ENCODE measurements around the gene KRTAP2-3.
"Not testable (repeated sequence)": the region's sequence is repeated elsewhere in the genome, so short reads cannot be mapped to it uniquely, and the experiment has no call there.

Gene KRTAP2-3

GRCh38 chr17:41052566-41052965 is 7.3 kb downstream of the KRTAP2-3 start:
- peak in 1 of 2 donors; percentile 29 for DNase-seq (ENCODE audit: low read depth in 2 of 2)
- TF ChIP-seq CTCF (IDR thresholded peaks at IDR 0.05; ENCODE audit: low read depth, low read length), result no peak
- H3K4me3 ChIP-seq (replicated peaks in 1 of 2; ENCODE audit: low read depth in 2 of 2, low read length in 2 of 2), result no peak overlapping the region

- no peak overlapping the region for H3K4me3 ChIP-seq (replicated peaks in 1 of 2; ENCODE audit: low read depth in 2 of 2, low read length in 2 of 2)
- peak in 1 of 2 donors; percentile 85 for DNase-seq (ENCODE audit: low read depth in 2 of 2)
Observed at GRCh38 chr17:41049110-41049509, 10.8 kb downstream of the KRTAP2-3 start.

GRCh38 chr17:41048441-41048840 is 11.5 kb downstream of the KRTAP2-3 start:
- TF ChIP-seq CTCF (IDR thresholded peaks at IDR 0.05; ENCODE audit: low read depth, low read length), result no peak
- DNase-seq (ENCODE audit: low read depth in 2 of 2), result peak in 1 of 2 donors; percentile 57
- H3K4me3 ChIP-seq (replicated peaks in 1 of 2; ENCODE audit: low read depth in 2 of 2, low read length in 2 of 2), result no peak overlapping the region

More at GRCh38 chr17:41049110-41049509, 10.8 kb downstream of the KRTAP2-3 start:
- TF ChIP-seq CTCF (IDR thresholded peaks at IDR 0.05; ENCODE audit: low read depth, low read length), result no peak

GRCh38 chr17:41046735-41047465 is 13.0 kb downstream of the KRTAP2-3 start, which contains the start of gene KRTAP2-1:
KRTAP2-1 (minus strand) TSS chr17:41047316; CDS start chr17:41047267, 49 bp downstream.
- DNase-seq (ENCODE audit: low read depth in 2 of 2); H3K4me3 ChIP-seq (replicated peaks in 1 of 2; ENCODE audit: low read depth in 2 of 2, low read length in 2 of 2): not testable (repeated sequence)

GRCh38 chr17:41042953-41043352 is 17.0 kb downstream of the KRTAP2-3 start:
- no peak for DNase-seq (ENCODE audit: low read depth in 2 of 2)
- H3K4me3 ChIP-seq (replicated peaks in 1 of 2; ENCODE audit: low read depth in 2 of 2, low read length in 2 of 2), result no peak overlapping the region
- no peak for TF ChIP-seq CTCF (IDR thresholded peaks at IDR 0.05; ENCODE audit: low read depth, low read length)

GRCh38 chr17:41040783-41041571 is 18.9 kb downstream of the KRTAP2-3 start, which contains the start of gene KRTAP1-1:
KRTAP1-1 (minus strand) TSS chr17:41041450; CDS start chr17:41041397, 53 bp downstream.
- DNase-seq (ENCODE audit: low read depth in 2 of 2); H3K4me3 ChIP-seq (replicated peaks in 1 of 2; ENCODE audit: low read depth in 2 of 2, low read length in 2 of 2): not testable (repeated sequence)

GRCh38 chr17:41037853-41038350 is 22.0 kb downstream of the KRTAP2-3 start:
- H3K4me3 ChIP-seq (replicated peaks in 1 of 2; ENCODE audit: low read depth in 2 of 2, low read length in 2 of 2), result no peak overlapping the region
- DNase-seq (ENCODE audit: low read depth in 2 of 2), result no peak
- no peak for TF ChIP-seq CTCF (IDR thresholded peaks at IDR 0.05; ENCODE audit: low read depth, low read length)

- H3K4me3 ChIP-seq (replicated peaks in 1 of 2; ENCODE audit: low read depth in 2 of 2, low read length in 2 of 2); DNase-seq (ENCODE audit: low read depth in 2 of 2): not testable (repeated sequence)
Observed at GRCh38 chr17:41034346-41034935, 25.5 kb downstream of the KRTAP2-3 start, which contains the start of gene KRTAP1-3. KRTAP1-3 (minus strand) TSS chr17:41034874; CDS start chr17:41034821, 53 bp downstream.

Measured in cardiac fibroblast (primary cell).